Measurements from ENCODE around the gene UQCR11.

- TF ChIP-seq CTCF (conservative IDR thresholded peaks at IDR 0.05; ENCODE audit: low read length) (no peak), EZH2phosphoT487 (IDR thresholded peaks at IDR 0.05; ENCODE audit: borderline replicate concordance, low read depth, low read length) (no peak)
Observed at GRCh38 chr19:1609103-1609396, 3.8 kb upstream of the UQCR11 start.
